Heart right ventricle (tissue), 16 donors: ENCODE data around the gene BMF. TPM values are rescaled to one million over a fixed set of nuclear protein-coding genes. Genes with fewer than 3 reads are reported as not detected.

Experiments
- ATAC-seq, 8 donors: fragments of 200-7000 bp; cut with Tn5 transposase; one replicate each; pipeline ENCODE4 v1.9.1; 2020; ENCODE audit warnings: mild to moderate bottlenecking in 8 of 8, moderate library complexity in 8 of 8, moderate number of reproducible peaks in 1 of 8
- DNase-seq, 2 donors: peaks; one replicate each; pipeline ENCODE4 v3.0.0-alpha.2; 2020
- H3K27ac ChIP-seq, 10 donors: fragments of 200-600 bp; sonication (generic) in 2 of 10; one replicate each; pipeline versions ENCODE4 v1.5.0 to v1.8.0; 2020 to 2022; ENCODE audit warnings: mild to moderate bottlenecking in 3 of 10
- H3K27me3 ChIP-seq, 7 donors: fragments of 200-600 bp; one replicate each; pipeline ENCODE4 v1.8.0; 2021 to 2022; ENCODE audit warnings: mild to moderate bottlenecking in 2 of 7
- H3K36me3 ChIP-seq, 9 donors: fragments of 200-600 bp; sonication (generic) in 1 of 9; one replicate each; pipeline versions ENCODE4 v1.5.0 to v1.8.0; 2020 to 2022; ENCODE audit warnings: mild to moderate bottlenecking in 2 of 9
- H3K4me1 ChIP-seq, 9 donors: fragments of 200-600 bp; sonication (generic) in 1 of 9; one replicate each; pipeline versions ENCODE4 v1.5.0 to v1.8.0; 2020 to 2022; ENCODE audit warnings: mild to moderate bottlenecking in 4 of 9
- H3K4me3 ChIP-seq, 10 donors: fragments of 200-600 bp; sonication (generic) in 2 of 10; one replicate each; pipeline versions ENCODE4 v1.5.0 to v1.8.0; 2020 to 2022; ENCODE audit warnings: mild to moderate bottlenecking in 7 of 10, moderate library complexity in 2 of 10
- H3K9me3 ChIP-seq, 11 donors: fragments of 200-600 bp in 10 of 11; sonication (generic) in 2 of 11; one replicate each; pipeline versions ENCODE4 v1.5.0 to v1.8.0; 2013 to 2022; ENCODE audit warnings: mild to moderate bottlenecking in 2 of 11, control low read depth in 1 of 11, moderate library complexity in 1 of 11
- CTCF ChIP-seq, 9 donors: fragments of 200-600 bp; sonication (generic) in 2 of 9; IDR thresholded peaks; one replicate each; pipeline versions ENCODE4 v1.5.0 to v1.8.0; 2021 to 2022; ENCODE audit warnings: antibody characterized with exemption in 9 of 9, mild to moderate bottlenecking in 5 of 9, moderate library complexity in 1 of 9
- WGBS, 2 donors: extraction: QIAGEN DNeasy Blood & Tissue Kit; methylation state at CpG; one replicate each; pipeline ENCODE4 v1.1.7; 2013; ENCODE audit warnings: inconsistent platforms in 1 of 2; 5-methylcytosine and 5-hydroxymethylcytosine counted together
- intact Hi-C, 10 donors: fragments of 100-400 bp; cut with DNase I; formaldehyde crosslinking; loops; one replicate each; pipeline versions ENCODE4 v1.11.1 to v1.14.2; 2022
- polyA plus RNA-seq, 2 donors: library from polyadenylated mRNA; stranded (reverse); fragments of 200-250 nt; gene quantifications; one replicate each; pipeline ENCODE4 v1.2.3, GENCODE V29; 2013
- total RNA-seq, 10 donors: library from RNA; stranded (reverse); fragmentation: NEBNext Ultra II Directional in 3 of 10; extraction: Animal tissue kit (Norgen Biotek cat#: 25700) in 3 of 10; gene quantifications; one replicate each; pipeline versions ENCODE4 v1.2.1 to v1.2.4, GENCODE V29; 2021 to 2023
- donor health status: Arrhythmogenic right ventricular cardiomyopathy.
- donor health status: ischemic (EF 13 %, LVEDD 7.1; RV severe dilation, severe dysfunction).
- donor health status: healthy with polysubstance abuse.
- donor health status: DM: no; HTN: yes; CAD: no.
- donor health status: DM: no; HTN: no; CAD: no.
- donor health status: ischemic (EF 25% LVEDD 6.9; RV normal size, moderate dysfunction).
- donor health status: ischemic (EF 25% LVEDD 5.7; RV mildly dilated, moderate dysfunction).
- donor health status: healthy.
- donor health status: DM: yes; HTN: yes; CAD: no.
- donor health status: Ischemic cardiomyopathy.
- donor health status: ischemic (EF 35%, LVEDD 5.7; RV mildly dilated, moderate dysfunction).
- donor health status: nonischemic (EF 11% LVEDD 7.7; RV severe dilation, severe dysfunction).
- donor health status: DM: yes; HTN: yes; CAD: no.
- donor health status: PGD.
- donor health status: ischemic (EF 29% LVEDD 5.4; RV normal size, mild dysfunction).
- donor health status: nonischemic (EF 23%, LVEDD 6.1; RV moderate dilation, normal function).

Gene BMF
- total and polyA plus RNA-seq, 12 donors = 0.92 to 10.2 (median 3.0) TPM

GRCh38 chr15:40051616-40052415 lies 56.9 kb downstream of the BMF start:
- Histone ChIP-seq H3K27me3 (no peaks in the 10 kb centered on the region), H3K4me1 (peaks cover 7 to 73% (median 45%) of the 10 kb centered on the region in 9 donors), H3K27ac (no peak overlapping the region), H3K36me3 (peaks cover 0 to 20% (median 0%) of the 10 kb centered on the region in 9 donors), H3K4me3 (no peak overlapping the region), H3K9me3 (no peaks in the 10 kb centered on the region)
- TF ChIP-seq CTCF (IDR thresholded peaks at IDR 0.05) = no peak
- DNase-seq = no peak
- intact Hi-C loops = loop anchor here in 3 of 10 donors (5.0 to 10.0 kb wide), 3 partner anchors 35 to 55 kb away; partner anchors contain the start of gene BMF (in 2 of the 3)
- WGBS, 2 donors = 90 to 92% methylated on average over 11 of the region's 11 CpGs
- no peak for ATAC-seq

GRCh38 chr15:40050788-40051470 lies 57.8 kb downstream of the BMF start:
- Histone ChIP-seq H3K27me3 (no peaks in the 10 kb centered on the region), H3K9me3 (no peaks in the 10 kb centered on the region), H3K4me3 (no peak overlapping the region), H3K27ac (no peak overlapping the region), H3K36me3 (peaks cover 0 to 20% (median 0%) of the 10 kb centered on the region in 9 donors), H3K4me1 (peaks cover 7 to 73% (median 49%) of the 10 kb centered on the region in 9 donors)
- 66 to 67% methylated on average over 12 of the region's 12 CpGs for WGBS, 2 donors
- ATAC-seq (no peak), DNase-seq (no peak)
- intact Hi-C loops = loop anchor here in 3 of 10 donors (5.0 to 10.0 kb wide), 3 partner anchors 36 to 56 kb away; partner anchors contain the start of gene BMF (in 2 of the 3)
- TF ChIP-seq CTCF (IDR thresholded peaks at IDR 0.05) = no peak

DNA sequence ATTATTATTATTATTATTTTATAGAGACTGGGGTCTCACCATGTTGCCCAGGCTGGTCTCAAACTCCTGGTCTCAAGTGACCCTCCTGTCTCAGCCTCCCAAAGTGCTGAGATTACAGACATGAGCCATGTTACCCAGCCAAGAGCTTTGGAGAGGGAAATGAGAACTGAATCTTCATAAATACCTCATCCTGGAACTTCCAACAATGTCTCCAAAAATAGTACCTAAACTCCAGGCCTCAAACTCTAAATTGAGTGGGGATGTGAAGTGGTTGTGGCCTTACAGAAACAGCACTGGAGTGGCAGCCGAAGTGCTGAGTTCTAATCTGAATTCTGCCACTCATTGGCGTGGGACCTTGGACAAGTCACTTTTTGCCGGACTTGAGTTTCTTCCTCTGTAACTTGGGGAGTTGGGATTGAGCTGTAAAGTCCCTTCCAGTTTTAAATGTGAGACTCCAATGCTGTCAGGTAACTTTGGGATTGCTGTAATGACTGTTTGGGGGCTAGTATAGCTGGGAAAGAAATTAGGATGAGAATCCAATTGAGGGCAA lies 59.7 kb downstream of the BMF start:
- Histone ChIP-seq H3K9me3 (no peaks in the 10 kb centered on the region), H3K27me3 (no peaks in the 10 kb centered on the region), H3K4me3 (no peak overlapping the region), H3K36me3 (peaks cover 0 to 16% (median 0%) of the 10 kb centered on the region in 9 donors), H3K27ac (peak overlapping the region in 4 of 10 donors; percentile 62 to 89 (median 72)), H3K4me1 (peaks cover 3 to 69% (median 54%) of the 10 kb centered on the region in 9 donors)
- WGBS, 2 donors = 52 to 76% methylated on average over 3 of the region's 3 CpGs
- intact Hi-C loops = loop anchor here (2.0 to 10.0 kb wide), 10 partner anchors 33 to 376 kb away; partner anchors contain the start of genes BMF (in 4 of the 10) and BUB1B (in 4 of the 10)
- ATAC-seq = no peak
- TF ChIP-seq CTCF (IDR thresholded peaks at IDR 0.05) = no peak
- DNase-seq = no peak

DNA sequence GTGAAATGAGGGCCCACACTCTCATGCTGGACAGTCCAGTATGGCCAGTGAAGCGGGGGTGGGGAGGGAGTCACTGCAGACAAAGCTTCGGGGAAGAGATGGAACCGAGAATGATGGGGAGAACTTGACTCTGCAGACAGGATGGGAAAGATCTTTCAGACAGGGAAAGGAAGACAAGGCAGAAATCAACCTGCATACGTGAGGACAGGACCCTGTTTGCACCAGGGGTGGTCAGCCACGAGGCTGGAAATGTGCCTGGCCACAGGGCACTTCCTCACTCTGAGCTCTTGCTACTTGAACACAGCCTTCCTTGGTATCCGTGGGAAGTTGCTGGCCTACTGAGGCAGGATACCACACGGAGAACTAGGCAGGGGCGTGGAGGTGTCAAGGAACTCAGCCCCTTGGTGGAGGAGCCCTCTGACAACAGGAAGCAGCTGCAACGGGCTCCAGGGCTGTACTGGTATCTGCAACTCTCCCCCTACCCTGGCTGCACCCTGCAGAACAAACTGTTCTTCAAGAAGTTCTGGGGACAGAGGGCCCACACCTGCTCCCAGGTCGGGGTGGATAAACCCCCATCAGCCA lies 60.4 kb downstream of the BMF start:
- DNase-seq (no peak), ATAC-seq (no peak)
- Histone ChIP-seq H3K4me1 (peaks cover 3 to 67% (median 54%) of the 10 kb centered on the region in 9 donors), H3K27me3 (no peaks in the 10 kb centered on the region), H3K4me3 (no peak overlapping the region), H3K9me3 (no peaks in the 10 kb centered on the region), H3K36me3 (peaks cover 0 to 11% (median 0%) of the 10 kb centered on the region in 9 donors), H3K27ac (peak overlapping the region; percentile 3 to 89 (median 66))
- intact Hi-C loops = loop anchor here (2.0 to 10.0 kb wide), 10 partner anchors 34 to 376 kb away; partner anchors contain the start of genes BMF (in 4 of the 10) and BUB1B (in 4 of the 10)
- TF ChIP-seq CTCF (IDR thresholded peaks at IDR 0.05) = no peak
- WGBS, 2 donors = 57% methylated on average over 10 of the region's 10 CpGs
